ENCODE measurements around the gene CACNA1A. TPM values are rescaled to one million over a fixed set of nuclear protein-coding genes. Genes with fewer than 3 reads are reported as not detected.
A peak's percentile ranks its signal among the peaks of the same experiment; 100 is the strongest.

CACNA1A gene
- total RNA-seq, 1 donor from 2014 or later, result 16.5 TPM

- H3K4me1 ChIP-seq, result no peaks in the 10 kb centered on the region
- H3K4me3 Mint-ChIP-seq, result no peak overlapping the region
- no peak overlapping the region for H3K27ac Mint-ChIP-seq
- no peak overlapping the region for H3K4me3 ChIP-seq
- no peak overlapping the region for H3K9ac ChIP-seq
- H3K4me2 ChIP-seq, result no peak overlapping the region
- no peaks in the 10 kb centered on the region for H3F3A ChIP-seq (ENCODE audit: low read depth)
- peaks cover under 1% of the 10 kb centered on the region for H3K4me1 Mint-ChIP-seq
- no peaks in the 10 kb centered on the region for H3K27me3 ChIP-seq
- no peaks in the 10 kb centered on the region for H3K9me3 Mint-ChIP-seq
- H3K36me3 ChIP-seq, result no peaks in the 10 kb centered on the region
- no peaks in the 10 kb centered on the region for H3K36me3 Mint-ChIP-seq
- H3K9me3 ChIP-seq (ENCODE audit: low read depth), result no peaks in the 10 kb centered on the region
- TF ChIP-seq CTCF (IDR thresholded peaks at IDR 0.05) (no peak), EZH2phosphoT487 (IDR thresholded peaks at IDR 0.05) (no peak), EZH2 (IDR thresholded peaks at IDR 0.05) (no peak)
- no peak overlapping the region for H2AFZ ChIP-seq (replicated peaks)
- no peak for DNase-seq (ENCODE audit: low spot score)
- H4K20me1 ChIP-seq (ENCODE audit: low read depth), result no peaks in the 10 kb centered on the region
- no peak overlapping the region for H3K27ac ChIP-seq
- peaks cover 3% of the 10 kb centered on the region for H3K27me3 Mint-ChIP-seq (ENCODE audit: insufficient read depth, low read depth)
- H3K79me2 ChIP-seq (ENCODE audit: low read depth), result no peaks in the 10 kb centered on the region
These were observed 196.4 kb downstream of the CACNA1A start for GRCh38 chr19:13309864-13310263.

GRCh38 chr19:13303381-13304129 is 202.7 kb downstream of the CACNA1A start:
- H3K4me3 Mint-ChIP-seq, result peak overlapping the region; percentile 22
- Histone ChIP-seq H3K9ac (no peak overlapping the region), H3K36me3 (no peaks in the 10 kb centered on the region), H3K9me3 (ENCODE audit: low read depth) (no peaks in the 10 kb centered on the region), H3K27me3 (no peaks in the 10 kb centered on the region), H3K79me2 (ENCODE audit: low read depth) (no peaks in the 10 kb centered on the region), H3K27ac (no peak overlapping the region), H2AFZ (replicated peaks) (no peak overlapping the region), H3K4me3 (no peak overlapping the region), H3K4me2 (no peak overlapping the region), H4K20me1 (ENCODE audit: low read depth) (no peaks in the 10 kb centered on the region), H3F3A (ENCODE audit: low read depth) (no peaks in the 10 kb centered on the region), H3K4me1 (no peaks in the 10 kb centered on the region)
- H3K4me1 Mint-ChIP-seq, result peaks cover 25% of the 10 kb centered on the region
- peaks cover 2% of the 10 kb centered on the region for H3K9me3 Mint-ChIP-seq
- no peaks in the 10 kb centered on the region for H3K36me3 Mint-ChIP-seq
- TF ChIP-seq EZH2phosphoT487 (IDR thresholded peaks at IDR 0.05) (no peak), EZH2 (IDR thresholded peaks at IDR 0.05) (no peak), CTCF (IDR thresholded peaks at IDR 0.05) (no peak)
- H3K27ac Mint-ChIP-seq, result no peak overlapping the region
- H3K27me3 Mint-ChIP-seq (ENCODE audit: insufficient read depth, low read depth), result peaks cover under 1% of the 10 kb centered on the region
- DNase-seq (ENCODE audit: low spot score), result peak; percentile 6

GRCh38 chr19:13302526-13303270 is 203.6 kb downstream of the CACNA1A start:
- no peaks in the 10 kb centered on the region for H3K36me3 ChIP-seq
- no peak overlapping the region for H3K4me3 ChIP-seq
- H3K27ac Mint-ChIP-seq, result no peak overlapping the region
- H3K4me3 Mint-ChIP-seq, result peak overlapping the region; percentile 46
- DNase-seq (ENCODE audit: low spot score), result peak; percentile 15
- no peaks in the 10 kb centered on the region for H3K36me3 Mint-ChIP-seq
- H3K27me3 ChIP-seq, result no peaks in the 10 kb centered on the region
- H3K4me2 ChIP-seq, result no peak overlapping the region
- H3K79me2 ChIP-seq (ENCODE audit: low read depth), result no peaks in the 10 kb centered on the region
- peaks cover 2% of the 10 kb centered on the region for H3K9me3 Mint-ChIP-seq
- H3K4me1 ChIP-seq, result no peaks in the 10 kb centered on the region
- H2AFZ ChIP-seq (replicated peaks), result no peak overlapping the region
- TF ChIP-seq CTCF (IDR thresholded peaks at IDR 0.05) (no peak), EZH2 (IDR thresholded peaks at IDR 0.05) (no peak), EZH2phosphoT487 (IDR thresholded peaks at IDR 0.05) (no peak)
- H4K20me1 ChIP-seq (ENCODE audit: low read depth), result no peaks in the 10 kb centered on the region
- no peaks in the 10 kb centered on the region for H3K27me3 Mint-ChIP-seq (ENCODE audit: insufficient read depth, low read depth)
- no peak overlapping the region for H3K9ac ChIP-seq
- no peaks in the 10 kb centered on the region for H3F3A ChIP-seq (ENCODE audit: low read depth)
- H3K27ac ChIP-seq, result no peak overlapping the region
- H3K9me3 ChIP-seq (ENCODE audit: low read depth), result no peaks in the 10 kb centered on the region
- H3K4me1 Mint-ChIP-seq, result peaks cover 25% of the 10 kb centered on the region

Data from neural progenitor cell (in vitro differentiated cells).